Measurements from ENCODE around the gene CTCF. TPM values are rescaled to one million over a fixed set of nuclear protein-coding genes. Genes with fewer than 3 reads are reported as not detected.

Gene CTCF
- total and polyA plus RNA-seq, 10 of the 15 experiments (the other 5 are each of a cell fraction or from before 2014, with no cell fraction given), result 9.1 to 55.0 (median 41.8) TPM

DNA sequence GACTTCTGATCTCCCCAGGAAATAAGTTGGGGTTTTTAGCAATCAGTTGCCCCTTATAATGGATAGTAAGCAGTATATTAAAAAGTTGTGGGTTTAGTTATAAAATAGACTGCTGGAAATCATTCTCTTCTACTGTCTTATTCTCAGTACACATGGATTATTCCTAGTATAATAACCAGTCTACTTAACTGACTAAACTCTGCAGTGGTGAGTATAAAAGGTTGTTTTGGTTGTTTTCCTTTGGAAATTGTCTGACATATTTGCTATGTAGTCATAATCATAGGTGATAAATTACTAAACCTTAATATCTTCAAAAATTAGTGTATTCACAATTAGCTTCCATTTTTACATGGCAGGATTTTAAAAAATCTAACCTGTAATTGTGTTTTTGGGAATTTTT lies 31.4 kb downstream of the CTCF start:
- Histone ChIP-seq H3K4me1 (ENCODE audit: control insufficient read depth, insufficient read depth, low read length) (no peaks in the 10 kb centered on the region), H4K20me1 (ENCODE audit: control insufficient read depth, insufficient read depth) (no peaks in the 10 kb centered on the region), H3K9ac (ENCODE audit: control insufficient read depth, insufficient read depth, low read length) (no peak overlapping the region), H3K27me3 (replicated peaks in 1 of 2; ENCODE audit: control insufficient read depth in 2 of 2, insufficient read depth in 2 of 2, low read length in 1 of 2) (no peaks in the 10 kb centered on the region), H3K4me3 (no peak overlapping the region), H3K27ac (ENCODE audit: control insufficient read depth, insufficient read depth) (no peak overlapping the region), H2AFZ (ENCODE audit: control insufficient read depth, low read depth, low read length) (no peak overlapping the region), H3K9me3 (replicated peaks; ENCODE audit: control insufficient read depth, insufficient read depth, low read length) (no peaks in the 10 kb centered on the region), H3K79me2 (ENCODE audit: control insufficient read depth, insufficient read depth, low read length) (peaks cover 30% of the 10 kb centered on the region), H3K36me3 (ENCODE audit: control insufficient read depth in 2 of 2, insufficient read depth in 2 of 2, low read length in 1 of 2) (peaks cover 6 to 14% of the 10 kb centered on the region in 2 experiments; a peak in 3 of 4 replicates), H3K4me2 (ENCODE audit: control insufficient read depth, insufficient read depth) (no peak overlapping the region)
- CTCF ChIA-PET, result interaction anchor here (1.2 to 1.3 kb wide), 2 partner anchors 13 to 46 kb away, joined by 3 to 4 read pairs; no protein-coding TSS in a partner anchor
- POLR2A ChIA-PET, result interaction anchor here (0.5 to 0.7 kb wide), 3 partner anchors 37 to 216 kb away, joined by 3 to 6 read pairs (median 4); no protein-coding TSS in a partner anchor
- BruUV-seq (replicated peaks), result no TSS peak
- RAD21 ChIA-PET (ENCODE audit: unreplicated experiment), result no interaction called here
- FAIRE-seq, result no peak
- SMC1A ChIA-PET (ENCODE audit: uncharacterized antibody, unreplicated experiment), result interaction anchor here (1.6 kb wide), 1 partner anchor 19 kb away, joined by 4 read pairs; no protein-coding TSS in a partner anchor
- no peak for TF ChIP-seq CBFB (IDR thresholded peaks at IDR 0.05; ENCODE audit: low read depth)
- no peak for TF ChIP-seq JUNB (IDR thresholded peaks at IDR 0.05)
- no peak for TF ChIP-seq SP1 (IDR thresholded peaks at IDR 0.05; ENCODE audit: low read depth, low read length)
- TF ChIP-seq, protein P1, sequence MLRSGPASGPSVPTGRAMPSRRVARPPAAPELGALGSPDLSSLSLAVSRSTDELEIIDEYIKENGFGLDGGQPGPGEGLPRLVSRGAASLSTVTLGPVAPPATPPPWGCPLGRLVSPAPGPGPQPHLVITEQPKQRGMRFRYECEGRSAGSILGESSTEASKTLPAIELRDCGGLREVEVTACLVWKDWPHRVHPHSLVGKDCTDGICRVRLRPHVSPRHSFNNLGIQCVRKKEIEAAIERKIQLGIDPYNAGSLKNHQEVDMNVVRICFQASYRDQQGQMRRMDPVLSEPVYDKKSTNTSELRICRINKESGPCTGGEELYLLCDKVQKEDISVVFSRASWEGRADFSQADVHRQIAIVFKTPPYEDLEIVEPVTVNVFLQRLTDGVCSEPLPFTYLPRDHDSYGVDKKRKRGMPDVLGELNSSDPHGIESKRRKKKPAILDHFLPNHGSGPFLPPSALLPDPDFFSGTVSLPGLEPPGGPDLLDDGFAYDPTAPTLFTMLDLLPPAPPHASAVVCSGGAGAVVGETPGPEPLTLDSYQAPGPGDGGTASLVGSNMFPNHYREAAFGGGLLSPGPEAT (IDR thresholded peaks at IDR 0.05; ENCODE audit: low read depth), result no peak
- no peak for TF ChIP-seq POU2F2 (IDR thresholded peaks at IDR 0.05; ENCODE audit: borderline replicate concordance, low read depth, low read length)
- TF ChIP-seq, protein P2, sequence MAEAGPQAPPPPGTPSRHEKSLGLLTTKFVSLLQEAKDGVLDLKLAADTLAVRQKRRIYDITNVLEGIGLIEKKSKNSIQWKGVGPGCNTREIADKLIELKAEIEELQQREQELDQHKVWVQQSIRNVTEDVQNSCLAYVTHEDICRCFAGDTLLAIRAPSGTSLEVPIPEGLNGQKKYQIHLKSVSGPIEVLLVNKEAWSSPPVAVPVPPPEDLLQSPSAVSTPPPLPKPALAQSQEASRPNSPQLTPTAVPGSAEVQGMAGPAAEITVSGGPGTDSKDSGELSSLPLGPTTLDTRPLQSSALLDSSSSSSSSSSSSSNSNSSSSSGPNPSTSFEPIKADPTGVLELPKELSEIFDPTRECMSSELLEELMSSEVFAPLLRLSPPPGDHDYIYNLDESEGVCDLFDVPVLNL (IDR thresholded peaks at IDR 0.05; ENCODE audit: low read depth, low read length), result no peak
- TF ChIP-seq, protein P3, sequence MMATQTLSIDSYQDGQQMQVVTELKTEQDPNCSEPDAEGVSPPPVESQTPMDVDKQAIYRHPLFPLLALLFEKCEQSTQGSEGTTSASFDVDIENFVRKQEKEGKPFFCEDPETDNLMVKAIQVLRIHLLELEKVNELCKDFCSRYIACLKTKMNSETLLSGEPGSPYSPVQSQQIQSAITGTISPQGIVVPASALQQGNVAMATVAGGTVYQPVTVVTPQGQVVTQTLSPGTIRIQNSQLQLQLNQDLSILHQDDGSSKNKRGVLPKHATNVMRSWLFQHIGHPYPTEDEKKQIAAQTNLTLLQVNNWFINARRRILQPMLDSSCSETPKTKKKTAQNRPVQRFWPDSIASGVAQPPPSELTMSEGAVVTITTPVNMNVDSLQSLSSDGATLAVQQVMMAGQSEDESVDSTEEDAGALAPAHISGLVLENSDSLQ (IDR thresholded peaks at IDR 0.05), result no peak
- no peak for TF ChIP-seq ETV6 (conservative IDR thresholded peaks at IDR 0.05 in 1 of 2, IDR thresholded peaks at IDR 0.05 in 1 of 2; ENCODE audit: borderline replicate concordance in 1 of 2, low read depth in 1 of 2)
- no peak for TF ChIP-seq YBX1 (IDR thresholded peaks at IDR 0.05)
- no peak for TF ChIP-seq HDAC6 (IDR thresholded peaks at IDR 0.05; ENCODE audit: unreplicated experiment)
- no peak for TF ChIP-seq NR2C2 (IDR thresholded peaks at IDR 0.05; ENCODE audit: borderline replicate concordance, control insufficient read depth, insufficient read length, low read depth)
- no peak for TF ChIP-seq ASH2L (IDR thresholded peaks at IDR 0.05; ENCODE audit: borderline replicate concordance, low read depth)
- no peak for TF ChIP-seq SUZ12 (IDR thresholded peaks at IDR 0.05; ENCODE audit: unreplicated experiment)
- in situ Hi-C loops (cut with MboI) (no loop called here), intact Hi-C loops (cut with micrococcal nuclease; ENCODE audit: unreplicated experiment) (no loop called here)
- ATAC-seq, result no peak
- no peak for DNase-seq (ENCODE audit: low read depth, low spot score)
